SK-N-SH (cell line): Measurements from ENCODE around the gene ALDOB. TPM values are rescaled to one million over a fixed set of nuclear protein-coding genes. Genes with fewer than 3 reads are reported as not detected.

ENCODE experiments used
- CTCF ChIA-PET: fragments of 300-600, 350-600 bp; formaldehyde crosslinking; extraction: SDS; loops from one replicate; lab custom pipeline; 2021; lab: Yijun Ruan, JAX
- POLR2A ChIA-PET: fragments of 350-600 bp; sonication (Branson Sonifier 250); formaldehyde crosslinking; extraction: SDS; loops from one replicate; lab custom pipeline; 2020; ENCODE audit warnings: antibody characterized with exemption, inconsistent platforms; lab: Yijun Ruan, JAX
- DNase-seq: peaks from one replicate; pipeline ENCODE4 v3.0.0; 2012
- H2AFZ ChIP-seq: fragments of 200-600 bp; sonication (generic); 2 replicates; pipeline ENCODE4 v1.8.1; 2016; ENCODE audit warnings: antibody characterized with exemption, mild to moderate bottlenecking, low read depth
- H3F3A ChIP-seq: fragments of 200-600 bp; sonication (generic); replicated peaks from 2 replicates; pipeline ENCODE3; 2016; ENCODE audit warnings: antibody characterized with exemption, mild to moderate bottlenecking; ENCODE audit not compliant: insufficient read depth
- H3K27ac ChIP-seq, 2 experiments: fragments of 200-500 bp in 1 of 2; fragments of 200-600 bp in 1 of 2; sonication (Bioruptor generic) in 1 of 2; sonication (generic), shearing (Covaris generic) in 1 of 2; 2 replicates each; pipeline versions ENCODE4 v1.5.1 to v1.6.1; 2014 to 2016; ENCODE audit warnings: low read depth in 2 of 2, inconsistent platforms in 1 of 2, low read length in 1 of 2, mild to moderate bottlenecking in 1 of 2, mixed read lengths in 1 of 2
- H3K27me3 ChIP-seq: fragments of 200-600 bp; sonication (generic), shearing (Covaris generic); 2 replicates; pipeline ENCODE4 v1.6.1; 2016; ENCODE audit warnings: mixed run types; ENCODE audit not compliant: insufficient read depth
- H3K36me3 ChIP-seq, 2 experiments: fragments of 200-500 bp in 1 of 2; fragments of 200-600 bp in 1 of 2; sonication (Bioruptor generic) in 1 of 2; sonication (generic) in 1 of 2; replicated peaks in 1 of 2; 2 replicates each; pipeline versions ENCODE3 to v1.5.1; 2014 to 2016; ENCODE audit warnings: low read length in 1 of 2, mild to moderate bottlenecking in 1 of 2; ENCODE audit not compliant: insufficient read depth in 2 of 2, control insufficient read depth in 1 of 2
- H3K4me1 ChIP-seq, 2 experiments: fragments of 200-500 bp in 1 of 2; fragments of 200-600 bp in 1 of 2; sonication (Bioruptor generic) in 1 of 2; sonication (generic), shearing (Covaris generic) in 1 of 2; 2 replicates each; pipeline versions ENCODE4 v1.5.1 to v1.6.1; 2014 to 2016; ENCODE audit warnings: low read depth in 1 of 2, low read length in 1 of 2, mixed run types in 1 of 2; ENCODE audit not compliant: insufficient read depth in 2 of 2, control insufficient read depth in 1 of 2
- H3K4me2 ChIP-seq: fragments of 200-600 bp; sonication (generic), shearing (Covaris generic); 2 replicates; pipeline ENCODE4 v1.6.1; 2017; ENCODE audit warnings: mixed run types
- H3K4me3 ChIP-seq, 2 experiments: fragments of 200-500 bp in 1 of 2; fragments of 200-600 bp in 1 of 2; sonication (Bioruptor generic) in 1 of 2; sonication (generic), shearing (Covaris generic) in 1 of 2; 2 replicates each; pipeline versions ENCODE4 v1.5.1 to v1.8.1; 2014 to 2016; ENCODE audit warnings: low read depth in 2 of 2, inconsistent platforms in 1 of 2, low read length in 1 of 2, mild to moderate bottlenecking in 1 of 2, mixed read lengths in 1 of 2, moderate library complexity in 1 of 2
- H3K79me2 ChIP-seq: fragments of 200-600 bp; sonication (generic); 2 replicates; pipeline ENCODE4 v1.8.1; 2017; ENCODE audit warnings: mild to moderate bottlenecking; ENCODE audit not compliant: insufficient read depth
- H3K9ac ChIP-seq: fragments of 200-600 bp; sonication (generic); 2 replicates; pipeline ENCODE4 v1.6.1; 2017; ENCODE audit warnings: mixed run types
- H3K9me2 ChIP-seq: fragments of 200-600 bp; sonication (generic); 2 replicates; pipeline ENCODE4 v1.6.1; 2017; ENCODE audit warnings: mixed run types
- H3K9me3 ChIP-seq: fragments of 200-600 bp; sonication (generic); 2 replicates; pipeline ENCODE4 v1.6.1; 2017; ENCODE audit warnings: mixed run types, mild to moderate bottlenecking, moderate library complexity
- H4K20me1 ChIP-seq: fragments of 200-600 bp; sonication (generic); 2 replicates; pipeline ENCODE4 v1.6.1; 2017; ENCODE audit warnings: mild to moderate bottlenecking, mixed run types; ENCODE audit not compliant: insufficient read depth
- ELF1 ChIP-seq: IDR thresholded peaks from 2 replicates; pipeline ENCODE4 v1.4.0; 2012
- EZH2phosphoT487 ChIP-seq: fragments of 200-600 bp; sonication (generic); IDR thresholded peaks from 2 replicates; pipeline ENCODE4 v1.6.1; 2017; ENCODE audit warnings: low read depth, mixed run types, mild to moderate bottlenecking, antibody characterized with exemption, moderate library complexity, borderline replicate concordance
- FOXM1 ChIP-seq: IDR thresholded peaks from 2 replicates; pipeline ENCODE4 v1.4.0; 2012; ENCODE audit warnings: low read depth, mild to moderate bottlenecking
- JUND ChIP-seq: IDR thresholded peaks from 2 replicates; pipeline ENCODE4 v1.4.0; 2012
- MXI1 ChIP-seq: IDR thresholded peaks from 2 replicates; pipeline ENCODE4 v1.6.1; 2012; ENCODE audit warnings: mild to moderate bottlenecking, low read depth, low read length, improper control_type of control experiment
- NFIC ChIP-seq: IDR thresholded peaks from 2 replicates; pipeline ENCODE4 v1.4.0; 2012; ENCODE audit warnings: borderline replicate concordance
- POLR2AphosphoS5 ChIP-seq: IDR thresholded peaks from 2 replicates; pipeline ENCODE4 v1.6.1; 2012; ENCODE audit warnings: low read depth, low read length
- SIN3A ChIP-seq: IDR thresholded peaks from 2 replicates; pipeline ENCODE4 v1.6.1; 2012; ENCODE audit warnings: low read depth, mild to moderate bottlenecking, low read length, moderate library complexity, borderline replicate concordance
- TAF1 ChIP-seq: IDR thresholded peaks from 2 replicates; pipeline ENCODE4 v1.6.1; 2012; ENCODE audit warnings: low read depth, mild to moderate bottlenecking, low read length, moderate library complexity, borderline replicate concordance
- WGBS: methylation state at CpG from one replicate; pipeline ENCODE4 v1.1.6; 2017; ENCODE audit warnings: low lambda C conversion rate; 5-methylcytosine and 5-hydroxymethylcytosine counted together
- polyA plus RNA-seq, 3 experiments: library from polyadenylated mRNA; depleted of rRNA; stranded (reverse); fragments of >200 nt; gene quantifications; 2 replicates each; pipeline ENCODE4 v1.2.3, GENCODE V29; 2012
- TF ChIP-seq, protein P1 (sequence below): fragments of 200-600 bp; sonication (generic); IDR thresholded peaks from 2 replicates; pipeline ENCODE4 v1.6.1; 2017; ENCODE audit warnings: antibody characterized with exemption, mild to moderate bottlenecking, moderate library complexity
- TF ChIP-seq, protein P2 (sequence below): fragments of 150-350 bp; IDR thresholded peaks from 2 replicates; pipeline ENCODE4 v1.6.1; 2016; ENCODE audit warnings: mild to moderate bottlenecking, low read depth, low read length

Gene ALDOB
- polyA plus RNA-seq, 1 of the 3 experiments (the other 2 are of a cell fraction), result not detected

- H3K4me3 ChIP-seq, result no peak overlapping the region
- no peak overlapping the region for H3K27ac ChIP-seq
- H3K27me3 ChIP-seq, result no peaks in the 10 kb centered on the region
- TF ChIP-seq TAF1 (no peak), EZH2phosphoT487 (no peak)
- TF ChIP-seq, protein P1, sequence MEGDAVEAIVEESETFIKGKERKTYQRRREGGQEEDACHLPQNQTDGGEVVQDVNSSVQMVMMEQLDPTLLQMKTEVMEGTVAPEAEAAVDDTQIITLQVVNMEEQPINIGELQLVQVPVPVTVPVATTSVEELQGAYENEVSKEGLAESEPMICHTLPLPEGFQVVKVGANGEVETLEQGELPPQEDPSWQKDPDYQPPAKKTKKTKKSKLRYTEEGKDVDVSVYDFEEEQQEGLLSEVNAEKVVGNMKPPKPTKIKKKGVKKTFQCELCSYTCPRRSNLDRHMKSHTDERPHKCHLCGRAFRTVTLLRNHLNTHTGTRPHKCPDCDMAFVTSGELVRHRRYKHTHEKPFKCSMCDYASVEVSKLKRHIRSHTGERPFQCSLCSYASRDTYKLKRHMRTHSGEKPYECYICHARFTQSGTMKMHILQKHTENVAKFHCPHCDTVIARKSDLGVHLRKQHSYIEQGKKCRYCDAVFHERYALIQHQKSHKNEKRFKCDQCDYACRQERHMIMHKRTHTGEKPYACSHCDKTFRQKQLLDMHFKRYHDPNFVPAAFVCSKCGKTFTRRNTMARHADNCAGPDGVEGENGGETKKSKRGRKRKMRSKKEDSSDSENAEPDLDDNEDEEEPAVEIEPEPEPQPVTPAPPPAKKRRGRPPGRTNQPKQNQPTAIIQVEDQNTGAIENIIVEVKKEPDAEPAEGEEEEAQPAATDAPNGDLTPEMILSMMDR, result no peak
- H3K4me1 ChIP-seq, result peaks cover 0 to 6% of the 10 kb centered on the region in 2 experiments; a peak in 2 of 4 replicates
- H2AFZ ChIP-seq, result no peak overlapping the region
- H3K9ac ChIP-seq, result no peak overlapping the region
- no peak overlapping the region for H3K4me2 ChIP-seq
- H4K20me1 ChIP-seq, result no peaks in the 10 kb centered on the region
- H3K36me3 ChIP-seq, result peaks cover 0 to 6% of the 10 kb centered on the region in 2 experiments
- DNase-seq, result no peak
- ChIA-PET POLR2A (no interaction called here), CTCF (interaction anchor here (4.1 to 9.8 kb wide), 4 partner anchors 10 to 61 kb away, joined by 23 to 97 read pairs (median 40); a partner anchor contains a TSS)
- peaks cover 5% of the 10 kb centered on the region for H3F3A ChIP-seq
- no peaks in the 10 kb centered on the region for H3K9me2 ChIP-seq
- no peaks in the 10 kb centered on the region for H3K79me2 ChIP-seq
- H3K9me3 ChIP-seq, result no peaks in the 10 kb centered on the region
- 77% methylated on average over 2 of the region's 2 CpGs for WGBS
These were observed 33.5 kb upstream of the ALDOB start for GRCh38 chr9:101469026-101469425.

GRCh38 chr9:101468116-101468515 lies 32.5 kb upstream of the ALDOB start:
- no peaks in the 10 kb centered on the region for H3K9me3 ChIP-seq
- H3K79me2 ChIP-seq, result no peaks in the 10 kb centered on the region
- peaks cover 0 to 2% of the 10 kb centered on the region in 2 experiments for H3K36me3 ChIP-seq
- peaks cover 6% of the 10 kb centered on the region for H3F3A ChIP-seq
- TF ChIP-seq NFIC (no peak), SIN3A (no peak), JUND (no peak), ELF1 (no peak), MXI1 (no peak), FOXM1 (no peak), POLR2AphosphoS5 (no peak)
- TF ChIP-seq, protein P2, sequence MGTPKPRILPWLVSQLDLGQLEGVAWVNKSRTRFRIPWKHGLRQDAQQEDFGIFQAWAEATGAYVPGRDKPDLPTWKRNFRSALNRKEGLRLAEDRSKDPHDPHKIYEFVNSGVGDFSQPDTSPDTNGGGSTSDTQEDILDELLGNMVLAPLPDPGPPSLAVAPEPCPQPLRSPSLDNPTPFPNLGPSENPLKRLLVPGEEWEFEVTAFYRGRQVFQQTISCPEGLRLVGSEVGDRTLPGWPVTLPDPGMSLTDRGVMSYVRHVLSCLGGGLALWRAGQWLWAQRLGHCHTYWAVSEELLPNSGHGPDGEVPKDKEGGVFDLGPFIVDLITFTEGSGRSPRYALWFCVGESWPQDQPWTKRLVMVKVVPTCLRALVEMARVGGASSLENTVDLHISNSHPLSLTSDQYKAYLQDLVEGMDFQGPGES, result no peak
- POLR2A ChIA-PET, result interaction anchor here (0.8 to 2.1 kb wide), 2 partner anchors 18 to 65 kb away, joined by 4 to 6 read pairs; partner anchors contain the start of gene RNF20
- WGBS, result 91% methylated on average over 1 of the region's 1 CpG
- H3K27me3 ChIP-seq, result no peaks in the 10 kb centered on the region
- H3K9me2 ChIP-seq, result no peaks in the 10 kb centered on the region
- no peak overlapping the region for H3K27ac ChIP-seq
- H2AFZ ChIP-seq, result no peak overlapping the region
- H4K20me1 ChIP-seq, result no peaks in the 10 kb centered on the region
- H3K4me1 ChIP-seq, result peaks cover 0 to 6% of the 10 kb centered on the region in 2 experiments; a peak in 2 of 4 replicates
- CTCF ChIA-PET, result interaction anchor here (0.6 to 9.8 kb wide), 7 partner anchors 9 to 65 kb away, joined by 3 to 97 read pairs (median 23); partner anchors contain the start of gene RNF20
- H3K4me2 ChIP-seq, result no peak overlapping the region
- no peak overlapping the region for H3K4me3 ChIP-seq
- H3K9ac ChIP-seq, result no peak overlapping the region
- DNase-seq, result no peak
